Left ventricle myocardium superior (tissue), 1 donor: ENCODE results near the gene ASGR1. TPM values are rescaled to one million over a fixed set of nuclear protein-coding genes. Genes with fewer than 3 reads are reported as not detected.
A peak's percentile ranks its signal among the peaks of the same experiment; 100 is the strongest.
"Not testable (repeated sequence)": the region's sequence is repeated elsewhere in the genome, so short reads cannot be mapped to it uniquely, and the experiment has no call there.

ENCODE experiments used
- ATAC-seq: fragments of 200-7000 bp; cut with Tn5 transposase; one replicate; pipeline ENCODE4 v1.9.1; 2020; ENCODE audit warnings: mild to moderate bottlenecking, moderate library complexity
- DNase-seq: peaks from one replicate; pipeline ENCODE4 v3.0.0-alpha.2; 2020
- intact Hi-C: fragments of 100-400 bp; cut with micrococcal nuclease; formaldehyde crosslinking; loops from one replicate; pipeline ENCODE4 v1.11.0; 2022
- total RNA-seq: library from RNA; stranded (reverse); fragmentation: NEBNext Ultra II Directional; extraction: Animal tissue kit (Norgen Biotek cat#: 25700); gene quantifications from one replicate; pipeline ENCODE4 v1.2.1, GENCODE V29; 2021
- donor health status: DM: no; HTN: yes; CAD: no; lungs with severe emphysema.

The ASGR1 gene
- total RNA-seq, 1 donor from 2014 or later: 0.30 TPM

DNA sequence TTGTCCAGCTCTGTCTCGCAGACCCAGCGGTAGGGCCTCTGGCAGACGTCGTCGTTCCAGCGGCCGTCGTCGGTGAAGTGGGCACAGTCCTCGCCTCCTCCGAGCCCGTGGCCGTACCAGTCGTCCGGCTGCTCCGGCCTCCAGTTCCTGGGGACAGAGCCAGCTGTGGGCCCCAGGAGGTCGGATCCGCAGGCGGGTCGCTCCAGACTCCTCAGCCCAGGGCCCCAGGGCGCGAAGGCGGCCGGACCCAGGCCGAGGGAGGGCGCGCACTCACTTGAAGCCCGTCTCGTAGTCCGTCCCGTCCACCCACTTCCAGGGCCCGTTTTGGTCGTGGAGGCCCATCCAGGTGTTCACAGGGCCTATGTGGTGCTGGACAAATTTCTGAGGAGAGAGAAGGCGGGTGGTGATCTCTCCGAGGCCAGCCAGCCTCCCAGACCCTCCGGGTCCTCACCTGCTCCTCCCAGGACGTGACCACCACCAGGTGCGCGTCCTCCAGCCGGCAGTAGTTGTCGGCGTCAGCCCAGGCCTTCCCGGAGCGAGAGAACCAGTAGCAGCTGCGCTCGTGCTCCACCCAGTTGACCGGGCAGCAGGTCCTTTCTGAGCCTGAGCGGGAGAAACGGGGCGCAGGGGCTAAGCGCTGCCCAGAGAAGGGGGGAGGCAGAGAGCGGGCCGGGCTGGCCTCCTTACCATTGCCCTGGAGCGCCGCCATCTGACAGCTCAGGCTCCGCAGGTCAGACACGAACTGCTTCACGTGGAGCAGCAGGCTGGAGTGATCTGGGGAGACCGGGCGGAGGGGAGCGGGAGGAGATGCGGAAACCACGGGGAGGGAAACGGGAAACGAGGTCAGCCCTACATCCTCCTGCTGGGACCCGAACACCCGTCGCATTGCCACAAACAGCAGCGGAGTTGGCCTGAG, 5.2 kb downstream of the ASGR1 start:
- DNase-seq (peak; percentile 76), ATAC-seq (peak; percentile 53)
- intact Hi-C loops: no loop called here

- intact Hi-C loops, ATAC-seq, DNase-seq: not testable (repeated sequence)
Measured at GRCh38 chr17:7172522-7173191, 6.5 kb downstream of the ASGR1 start.

DNA sequence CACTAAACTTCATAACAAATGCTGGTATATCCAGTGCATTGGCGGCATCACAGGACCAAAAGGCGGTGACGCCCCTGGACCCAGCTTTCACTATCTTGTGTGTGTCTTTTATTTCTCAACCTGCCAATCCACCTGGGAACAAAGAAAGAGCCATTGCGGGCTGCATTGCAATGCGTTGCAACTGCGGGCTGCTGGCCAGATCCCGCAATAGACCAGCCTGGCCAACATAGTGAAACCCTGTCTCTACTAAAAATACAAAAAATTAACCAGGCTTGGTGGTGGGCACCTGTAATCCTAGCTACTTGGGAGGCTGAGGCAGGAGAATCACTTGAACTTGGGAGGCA, 9.6 kb downstream of the ASGR1 start:
- ATAC-seq, DNase-seq, intact Hi-C loops: not testable (repeated sequence)

DNA sequence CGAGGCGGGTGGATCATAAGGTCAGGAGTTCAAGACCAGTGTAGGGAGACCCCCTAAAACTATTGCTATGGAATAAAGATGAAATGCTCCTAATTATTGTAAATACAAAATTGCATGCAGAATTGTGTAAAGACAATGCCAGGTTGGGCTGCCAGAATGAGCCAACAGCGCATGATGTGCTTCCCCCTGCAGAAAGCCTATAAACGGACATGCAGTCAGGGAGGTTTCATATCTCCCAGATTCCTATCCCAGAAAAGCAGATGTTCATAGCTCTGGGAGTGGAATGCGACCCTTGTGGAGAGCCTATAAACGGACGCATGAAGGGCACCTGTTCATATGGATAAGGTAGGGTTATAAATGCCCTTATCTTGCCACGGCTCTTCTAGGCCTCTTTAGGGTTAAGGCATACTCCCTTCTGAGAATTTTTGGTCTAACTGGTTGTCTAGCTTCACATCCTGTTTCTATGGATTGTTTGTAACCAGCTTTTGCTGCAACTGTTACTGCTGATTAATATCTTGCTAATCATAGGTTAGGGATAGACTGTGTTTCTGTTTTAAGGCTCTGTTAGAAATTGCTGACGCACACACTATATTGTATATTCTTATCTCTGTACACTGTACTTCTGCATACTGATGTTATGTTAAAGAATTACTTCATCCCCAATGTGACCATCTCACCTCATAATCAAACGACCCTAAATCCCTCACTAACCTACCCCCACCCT, 10.2 kb downstream of the ASGR1 start:
- ATAC-seq, DNase-seq, intact Hi-C loops: not testable (repeated sequence)

DNA sequence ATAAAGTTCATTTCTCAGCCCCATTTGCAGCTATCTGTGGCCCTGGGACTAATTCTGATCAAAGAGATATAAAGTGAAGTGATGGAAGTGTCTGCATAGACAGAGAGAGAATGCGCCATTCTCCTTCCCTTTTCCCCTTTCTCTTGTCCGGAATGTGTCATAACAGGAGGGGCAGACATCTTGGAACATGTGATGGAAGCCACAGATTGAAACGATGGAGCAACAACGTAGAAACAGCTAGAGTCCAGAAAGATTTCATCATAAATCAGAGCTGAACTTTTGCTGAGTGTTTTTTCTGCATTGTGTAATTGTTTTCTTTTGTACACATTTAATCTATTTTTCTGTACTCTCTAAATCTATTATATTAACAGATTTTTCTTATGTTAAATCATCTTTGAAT, 11.3 kb downstream of the ASGR1 start:
- no peak for ATAC-seq
- intact Hi-C loops: no loop called here
- DNase-seq: no peak

GRCh38 chr17:7166873-7167272, 12.3 kb downstream of the ASGR1 start:
- intact Hi-C loops: no loop called here
- ATAC-seq: no peak
- DNase-seq: no peak

DNA sequence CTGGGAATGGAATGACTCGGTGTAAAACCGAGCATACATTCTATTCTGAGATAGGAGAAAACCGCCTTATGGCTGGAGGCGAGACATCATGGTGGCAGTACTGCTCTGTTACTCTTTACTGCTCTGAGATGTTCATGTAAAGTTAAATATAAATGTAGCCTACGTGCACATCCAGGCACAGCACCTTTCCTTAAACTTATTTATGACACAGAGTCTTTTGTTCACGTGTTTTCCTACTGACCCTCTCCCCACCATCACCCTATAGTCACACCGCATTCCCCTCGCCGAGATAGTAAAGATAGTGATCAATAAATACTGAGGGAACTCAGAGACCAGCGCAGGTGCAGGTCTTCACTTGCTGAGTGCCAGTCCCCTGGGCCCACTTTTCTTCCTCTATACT, 19.6 kb downstream of the ASGR1 start:
- ATAC-seq, DNase-seq, intact Hi-C loops: not testable (repeated sequence)

GRCh38 chr17:7158424-7158823, 20.7 kb downstream of the ASGR1 start:
- intact Hi-C loops: not testable (repeated sequence)

GRCh38 chr17:7156342-7156940, 22.7 kb downstream of the ASGR1 start:
- intact Hi-C loops: no loop called here
- ATAC-seq: no peak
- no peak for DNase-seq

More at GRCh38 chr17:7158424-7158823, 20.7 kb downstream of the ASGR1 start:
- not testable (repeated sequence) for ATAC-seq, DNase-seq

DNA sequence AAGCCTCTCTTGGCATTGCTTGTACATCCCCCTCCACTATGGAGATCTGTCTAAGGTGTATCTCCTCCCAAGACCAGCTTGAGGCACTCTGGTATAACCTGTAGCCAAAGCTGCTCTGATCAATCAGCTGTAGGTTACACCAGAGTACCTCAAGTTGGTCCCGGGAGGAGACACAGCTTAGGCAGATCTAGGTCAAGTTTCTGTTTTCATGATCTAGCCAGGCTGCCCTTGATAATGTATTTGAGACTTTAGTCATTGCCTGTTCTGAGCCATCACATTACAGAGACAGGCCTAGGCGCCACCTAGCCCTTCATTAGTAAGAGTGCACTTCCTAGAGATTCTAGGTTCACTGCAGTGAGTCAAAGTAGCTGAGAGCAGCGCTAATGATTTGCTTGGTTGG, 31.4 kb downstream of the ASGR1 start:
- DNase-seq: no peak
- intact Hi-C loops: no loop called here
- ATAC-seq: no peak

DNA sequence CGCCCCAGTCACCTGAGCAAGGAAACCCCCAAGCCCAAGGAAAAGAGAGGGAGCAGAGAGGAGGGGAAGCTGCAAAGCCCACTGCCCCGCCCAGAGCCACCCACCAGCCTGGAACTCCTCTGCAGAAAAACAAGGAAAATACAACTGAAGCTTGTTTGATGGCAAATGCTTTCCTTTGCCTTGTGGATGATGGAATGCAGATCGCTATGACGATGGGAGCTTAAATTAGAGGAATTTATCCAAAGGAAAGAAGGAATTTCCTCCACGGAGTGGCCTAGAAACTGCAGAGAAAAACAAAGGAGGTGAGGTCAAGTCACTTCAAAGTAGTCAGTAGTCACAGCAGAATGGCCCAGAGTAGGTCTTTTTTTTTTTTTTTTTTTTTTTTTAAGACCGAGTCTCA, 33.1 kb downstream of the ASGR1 start:
- intact Hi-C loops: no loop called here
- no peak for ATAC-seq
- DNase-seq: no peak

DNA sequence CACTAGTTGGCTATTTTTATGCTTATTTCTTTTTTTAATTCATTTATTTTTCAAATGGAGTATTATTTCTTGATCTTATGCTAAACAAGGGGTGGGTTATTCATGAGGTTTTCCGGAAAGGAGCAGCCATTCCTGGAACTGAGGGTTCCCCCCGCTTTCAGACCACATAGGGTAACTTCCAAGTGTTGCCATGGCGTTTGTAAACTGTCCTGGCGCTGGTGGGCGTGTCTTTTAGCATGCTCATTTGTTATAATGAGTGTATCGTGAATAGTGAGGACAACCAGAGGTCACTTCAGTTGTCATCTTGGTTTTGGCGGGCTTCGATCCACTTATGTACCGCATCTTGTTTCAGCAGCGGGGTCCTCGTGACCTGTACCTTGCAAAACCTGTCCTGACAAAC, 35.0 kb downstream of the ASGR1 start:
- ATAC-seq (no peak), DNase-seq (no peak)
- intact Hi-C loops: no loop called here

DNA sequence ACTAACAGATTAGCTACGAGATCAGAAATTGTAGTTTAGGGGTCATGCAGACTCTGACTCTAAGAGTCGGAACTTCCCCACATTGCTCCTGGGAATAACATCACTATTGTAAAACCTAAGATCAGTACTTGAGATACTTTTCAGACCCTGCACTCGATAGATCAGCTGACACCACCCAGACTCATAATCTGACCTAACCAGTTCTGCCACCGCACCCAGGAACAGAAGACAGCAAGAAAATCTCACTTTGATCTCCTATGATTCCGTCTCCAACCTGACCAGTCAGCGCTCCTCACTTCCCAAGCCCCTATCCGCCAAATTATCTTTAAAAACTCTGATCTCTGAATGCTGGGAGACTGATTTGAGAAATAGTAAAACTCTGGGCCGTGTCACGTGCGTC, 37.3 kb downstream of the ASGR1 start:
- DNase-seq (no peak), ATAC-seq (no peak)
- intact Hi-C loops: no loop called here

DNA sequence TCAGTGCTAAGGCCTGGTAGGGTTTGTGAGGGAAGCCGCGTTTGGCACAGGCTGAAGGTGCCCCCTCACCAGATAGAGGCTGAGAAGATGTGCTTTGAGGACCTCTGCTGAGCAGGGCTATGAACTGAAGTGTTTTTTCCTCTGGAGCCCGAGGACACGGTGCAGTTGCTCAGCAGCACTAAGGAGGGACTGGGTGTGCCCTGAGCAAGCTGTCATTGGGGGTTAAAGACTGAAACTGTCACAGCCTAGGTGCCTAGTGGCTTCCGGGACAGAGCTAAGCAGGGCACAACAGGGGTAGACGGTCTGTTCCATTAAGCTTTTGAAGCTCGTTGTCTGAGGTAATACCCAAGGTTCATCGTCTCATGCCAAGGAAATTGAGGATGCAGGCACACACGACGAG, 39.8 kb downstream of the ASGR1 start:
- ATAC-seq (no peak), DNase-seq (no peak)
- intact Hi-C loops: loop anchor here (5.0 kb wide), 1 partner anchor 92 kb away; no protein-coding TSS in a partner anchor

- intact Hi-C loops: loop anchor here (5.0 kb wide), 1 partner anchor 92 kb away; no protein-coding TSS in a partner anchor
- ATAC-seq (no peak), DNase-seq (no peak)
Measured at GRCh38 chr17:7138800-7139381, 40.3 kb downstream of the ASGR1 start.

DNA sequence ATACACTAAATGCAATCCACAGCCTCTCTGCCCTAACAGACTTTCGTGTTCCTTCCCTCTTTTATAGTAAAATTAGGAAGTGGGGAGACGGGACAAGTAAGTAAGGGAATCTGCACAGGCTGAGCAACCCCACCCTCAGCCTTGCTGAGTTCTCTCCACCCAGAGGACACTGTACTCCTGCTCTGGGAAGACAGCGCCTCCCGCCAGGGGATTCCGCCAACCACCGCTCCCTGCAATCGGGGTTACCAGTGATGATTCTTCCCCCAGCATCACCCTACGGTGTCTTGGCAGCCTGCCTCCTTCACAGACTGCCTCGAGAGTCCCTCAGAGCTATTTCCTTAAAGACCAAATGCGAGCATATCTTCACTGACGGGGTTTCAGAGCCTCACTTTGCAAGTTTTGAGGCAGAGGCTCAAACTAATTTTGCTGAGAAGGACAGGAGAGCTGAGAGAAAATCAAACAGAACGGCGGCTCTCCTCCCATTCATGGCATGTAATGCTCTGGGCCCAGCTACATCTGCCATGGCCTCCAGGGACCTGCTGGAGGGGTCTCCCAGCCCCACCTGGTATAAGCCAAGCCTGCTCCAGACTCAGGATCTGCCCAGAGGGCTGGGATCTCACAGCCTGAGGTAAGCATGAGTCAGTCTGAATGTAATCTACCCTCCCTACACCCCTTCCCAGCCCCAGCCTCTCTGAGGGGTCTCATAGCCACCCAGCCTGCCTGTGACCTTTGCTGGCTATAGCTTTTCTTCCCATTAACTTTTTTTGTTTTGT, 41.8 kb downstream of the ASGR1 start:
- peak; percentile 41 for DNase-seq
- peak; percentile 62 for ATAC-seq
- intact Hi-C loops: loop anchor here (5.0 kb wide), 1 partner anchor 90 kb away; no protein-coding TSS in a partner anchor

- intact Hi-C loops: loop anchor here (5.0 kb wide), 1 partner anchor 89 kb away; no protein-coding TSS in a partner anchor
- peak; percentile 87 for DNase-seq
- ATAC-seq: no peak
Measured at GRCh38 chr17:7136266-7136877, 42.8 kb downstream of the ASGR1 start.

DNA sequence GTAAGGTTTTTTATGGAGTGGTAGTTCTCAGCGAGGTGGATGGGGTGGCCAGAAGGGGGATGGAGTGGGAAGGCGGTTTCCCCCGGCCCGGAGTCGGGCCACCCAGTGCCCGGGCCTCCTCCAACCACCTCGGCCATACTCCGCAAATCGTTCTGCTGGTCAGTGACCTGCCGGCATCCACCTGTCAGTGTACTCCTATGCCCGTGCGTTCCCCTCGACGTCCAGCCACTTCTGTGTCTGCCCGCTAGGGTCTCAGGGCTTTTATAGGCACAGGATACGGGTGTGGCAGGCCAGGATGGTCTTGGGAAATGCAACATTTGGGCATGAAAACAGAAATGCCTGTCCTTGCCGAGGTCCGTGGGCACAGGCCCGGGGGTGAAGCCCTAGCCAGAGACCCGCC, 45.3 kb downstream of the ASGR1 start:
- intact Hi-C loops: no loop called here
- ATAC-seq: no peak
- no peak for DNase-seq
